Large intestine (tissue), 3 donors: Measurements from ENCODE around the gene ANO2. TPM values are rescaled to one million over a fixed set of nuclear protein-coding genes. Genes with fewer than 3 reads are reported as not detected.
"Not testable (repeated sequence)": the region's sequence is repeated elsewhere in the genome, so short reads cannot be mapped to it uniquely, and the experiment has no call there.

Experiments
- DNase-seq, 2 donors: peaks; one replicate each; pipeline versions ENCODE4 v3.0.0 to v3.0.0-alpha.2; 2013
- H3K27ac ChIP-seq: one replicate; pipeline ENCODE4 v1.5.1; 2013; ENCODE audit warnings: low read length
- H3K27me3 ChIP-seq: 2 replicates; pipeline ENCODE4 v1.6.1; 2013; ENCODE audit warnings: low read length; ENCODE audit not compliant: control insufficient read depth, insufficient read depth
- H3K36me3 ChIP-seq: 2 replicates; pipeline ENCODE4 v1.6.1; 2013; ENCODE audit warnings: low read length; ENCODE audit not compliant: control insufficient read depth, insufficient read depth
- H3K4me1 ChIP-seq: one replicate; pipeline ENCODE4 v1.6.1; 2013; ENCODE audit warnings: low read length; ENCODE audit not compliant: control insufficient read depth, insufficient read depth
- H3K4me3 ChIP-seq: one replicate; pipeline ENCODE4 v1.5.1; 2013; ENCODE audit warnings: low read length
- H3K9me3 ChIP-seq: one replicate; pipeline ENCODE4 v1.6.1; 2013; ENCODE audit warnings: mild to moderate bottlenecking, low read depth, low read length, moderate library complexity; ENCODE audit not compliant: control insufficient read depth
- WGBS: methylation state at CpG from one replicate; pipeline ENCODE4 v1.1.5; 2013; ENCODE audit warnings: low lambda C conversion rate; ENCODE audit not compliant: insufficient coverage; 5-methylcytosine and 5-hydroxymethylcytosine counted together
- polyA plus RNA-seq: library from polyadenylated mRNA; unstranded; fragments of 120-200 nt; gene quantifications from one replicate; pipeline ENCODE4 v1.2.1, GENCODE V29; 2013

ANO2 gene
- polyA plus RNA-seq, 1 donor, result 2.7 TPM

DNA sequence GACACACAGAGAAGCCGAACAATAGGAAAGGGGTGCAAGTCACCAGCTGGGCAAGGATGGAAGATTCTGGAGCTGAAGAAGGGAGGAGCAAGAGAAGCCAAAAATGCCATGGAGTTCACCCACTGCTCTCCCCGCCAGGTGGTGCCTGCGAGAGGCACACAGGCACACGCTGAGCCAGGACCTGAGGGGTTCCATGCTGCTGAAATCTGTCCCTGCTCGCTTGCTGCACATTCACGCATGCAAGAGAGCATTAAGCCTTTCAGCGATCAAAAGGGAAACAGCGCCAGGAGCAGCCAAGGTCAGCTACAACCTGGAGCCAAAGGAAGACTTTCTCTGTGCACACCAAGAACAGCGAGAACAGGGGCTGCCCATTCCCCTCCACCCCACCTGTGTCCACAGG, 104.1 kb downstream of the ANO2 start:
- no CpG with 5 or more reads among the region's 9 CpGs for WGBS
- DNase-seq, result no peak
- H3K36me3 ChIP-seq, result no peaks in the 10 kb centered on the region
- H3K4me3 ChIP-seq, result no peak overlapping the region
- no peaks in the 10 kb centered on the region for H3K4me1 ChIP-seq
- no peak overlapping the region for H3K27ac ChIP-seq
- H3K9me3 ChIP-seq, result no peaks in the 10 kb centered on the region
- H3K27me3 ChIP-seq, result peaks cover 12% of the 10 kb centered on the region

DNA sequence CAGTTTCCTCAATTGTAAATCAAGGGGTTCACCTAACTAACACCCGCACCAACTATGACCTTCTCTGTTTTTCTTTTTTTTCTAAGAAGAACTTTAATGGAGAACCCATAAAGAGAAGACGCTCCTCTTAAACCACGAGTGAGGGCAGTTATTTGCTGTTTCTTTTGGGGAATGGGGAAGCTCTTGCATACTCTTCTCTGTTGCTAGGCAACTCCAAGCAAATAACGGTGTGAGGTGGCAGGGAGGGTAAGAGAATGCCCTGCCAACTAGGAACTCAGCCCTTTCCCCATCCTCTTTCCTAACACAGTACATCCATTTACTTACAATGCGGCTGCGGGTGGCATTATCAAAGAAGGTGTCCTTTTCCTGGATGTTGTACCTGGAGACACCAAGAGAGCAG, 114.9 kb downstream of the ANO2 start:
- 80% methylated on average over 1 of the region's 6 CpGs for WGBS
- peaks cover 3% of the 10 kb centered on the region for H3K9me3 ChIP-seq
- no peak overlapping the region for H3K4me3 ChIP-seq
- H3K27me3 ChIP-seq, result peaks cover 29% of the 10 kb centered on the region
- no peak for DNase-seq
- H3K27ac ChIP-seq, result no peak overlapping the region
- no peaks in the 10 kb centered on the region for H3K4me1 ChIP-seq
- no peaks in the 10 kb centered on the region for H3K36me3 ChIP-seq

DNA sequence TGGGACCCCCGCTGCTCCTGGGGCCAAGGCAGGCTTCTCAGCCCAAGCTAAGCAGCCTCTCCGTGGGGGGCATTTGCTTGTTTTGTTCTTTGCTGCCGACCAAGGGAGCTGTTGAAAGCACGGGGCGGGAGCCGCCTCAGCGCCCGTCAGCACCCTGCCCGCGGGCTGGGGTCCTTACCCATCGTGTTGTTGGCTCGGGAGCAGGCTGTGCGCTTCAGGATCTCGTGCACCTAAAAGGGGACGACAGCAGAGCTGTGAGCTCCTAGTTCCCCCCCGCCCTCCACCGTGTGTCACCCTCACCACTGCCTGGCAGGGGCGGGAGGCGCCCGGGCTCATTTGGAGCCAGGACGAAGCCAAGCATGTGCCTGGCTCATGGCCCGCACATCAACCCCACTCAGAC, 117.5 kb downstream of the ANO2 start:
- no peak overlapping the region for H3K4me3 ChIP-seq
- no peaks in the 10 kb centered on the region for H3K36me3 ChIP-seq
- WGBS, result no CpG with 5 or more reads among the region's 22 CpGs
- H3K4me1 ChIP-seq, result no peaks in the 10 kb centered on the region
- DNase-seq, result no peak
- H3K9me3 ChIP-seq, result peaks cover 3% of the 10 kb centered on the region
- H3K27me3 ChIP-seq, result peaks cover 29% of the 10 kb centered on the region
- H3K27ac ChIP-seq, result no peak overlapping the region

DNA sequence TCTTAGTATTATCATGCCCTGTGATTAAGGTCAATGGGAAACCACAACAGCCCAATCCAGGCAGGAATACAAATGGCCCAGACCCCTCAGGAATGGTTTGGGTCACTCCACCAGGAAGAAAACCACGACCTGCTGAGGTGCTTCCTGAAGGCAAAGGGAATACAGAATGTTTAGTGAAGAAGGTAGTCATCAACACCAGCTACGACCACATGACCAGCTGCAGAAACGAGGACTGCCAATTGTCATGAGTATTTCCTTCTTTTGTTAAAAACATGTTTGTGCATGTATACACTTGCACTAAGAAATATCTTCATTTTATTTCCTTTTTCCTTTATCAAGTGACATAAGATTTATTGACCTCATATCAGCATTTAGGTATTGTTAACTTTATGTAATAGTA, 119.3 kb downstream of the ANO2 start:
- not testable (repeated sequence) for H3K4me3 ChIP-seq, H3K36me3 ChIP-seq, H3K9me3 ChIP-seq, H3K4me1 ChIP-seq, H3K27ac ChIP-seq, DNase-seq
- no CpG with 5 or more reads among the region's 3 CpGs for WGBS
- H3K27me3 ChIP-seq, result peaks cover 24% of the 10 kb centered on the region

DNA sequence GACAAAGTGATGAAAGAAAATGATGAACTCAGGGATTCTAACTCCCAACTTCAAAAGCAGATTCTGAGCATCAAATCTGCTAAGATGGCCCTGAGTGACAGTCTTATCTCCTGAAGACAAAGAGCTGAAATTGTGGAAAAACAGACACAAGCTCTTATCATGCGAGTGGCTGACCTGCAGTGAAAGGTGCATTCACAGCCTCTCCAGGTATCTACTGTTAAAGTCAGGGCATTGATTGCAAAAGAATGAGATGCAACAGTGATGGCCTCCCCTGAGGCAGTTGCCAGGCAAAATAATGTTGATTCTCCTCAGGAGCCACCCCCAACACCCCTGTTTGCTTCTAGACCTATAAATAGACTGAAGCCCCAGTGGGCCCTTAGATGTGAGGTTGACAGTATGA, 126.2 kb downstream of the ANO2 start:
- H3K27me3 ChIP-seq, H3K4me3 ChIP-seq, H3K4me1 ChIP-seq, H3K36me3 ChIP-seq, DNase-seq, H3K27ac ChIP-seq, H3K9me3 ChIP-seq: not testable (repeated sequence)
- WGBS, result no CpG with 5 or more reads among the region's 1 CpG

DNA sequence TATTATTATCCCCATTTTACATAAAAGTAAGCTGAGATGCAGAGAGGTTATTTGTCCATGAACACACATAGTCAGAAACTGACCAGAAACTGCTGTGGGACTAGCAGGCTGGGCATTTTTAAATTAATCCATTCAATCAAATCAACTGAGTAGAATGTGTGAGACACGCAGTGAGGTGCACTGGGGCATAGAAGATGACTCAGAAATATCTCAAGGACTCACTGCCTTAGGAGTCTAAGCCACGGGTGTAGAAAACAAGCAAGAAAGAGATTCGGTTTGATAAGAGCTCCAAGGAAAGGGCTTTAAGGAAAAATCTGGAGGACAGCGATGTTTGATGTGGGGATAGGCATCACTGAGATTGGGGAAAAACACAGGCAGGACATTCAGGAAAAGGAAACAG, 127.8 kb downstream of the ANO2 start:
- H3K4me1 ChIP-seq, result no peaks in the 10 kb centered on the region
- WGBS, result 78% methylated on average over 3 of the region's 4 CpGs
- H3K27me3 ChIP-seq, result no peaks in the 10 kb centered on the region
- no peak for DNase-seq
- H3K4me3 ChIP-seq, result no peak overlapping the region
- H3K27ac ChIP-seq, result no peak overlapping the region
- H3K9me3 ChIP-seq, result no peaks in the 10 kb centered on the region
- no peaks in the 10 kb centered on the region for H3K36me3 ChIP-seq

DNA sequence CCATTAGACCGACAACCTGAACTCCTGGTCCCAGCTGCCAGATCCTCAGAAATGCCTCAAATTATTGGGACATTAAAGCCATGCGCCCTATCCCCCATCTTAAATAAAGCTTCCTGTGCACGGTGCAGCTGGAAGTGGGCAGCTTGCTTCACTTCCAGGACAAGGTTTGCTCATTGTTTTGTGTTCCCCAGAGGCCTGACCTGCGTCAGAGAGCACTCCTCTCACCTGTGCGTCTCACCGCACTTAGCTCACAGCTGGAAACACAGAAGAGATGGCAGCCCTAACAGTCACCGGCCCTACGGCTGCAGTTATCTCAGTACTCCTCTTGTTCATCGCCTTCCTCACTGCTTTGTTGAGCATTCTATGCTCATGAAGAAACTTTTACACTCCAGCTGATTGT, 135.5 kb downstream of the ANO2 start:
- no peak overlapping the region for H3K4me3 ChIP-seq
- H3K4me1 ChIP-seq, result no peaks in the 10 kb centered on the region
- H3K27ac ChIP-seq, result no peak overlapping the region
- DNase-seq, result no peak
- no peaks in the 10 kb centered on the region for H3K36me3 ChIP-seq
- H3K27me3 ChIP-seq, result peaks cover 15% of the 10 kb centered on the region
- no CpG with 5 or more reads among the region's 9 CpGs for WGBS
- peaks cover 4% of the 10 kb centered on the region for H3K9me3 ChIP-seq

DNA sequence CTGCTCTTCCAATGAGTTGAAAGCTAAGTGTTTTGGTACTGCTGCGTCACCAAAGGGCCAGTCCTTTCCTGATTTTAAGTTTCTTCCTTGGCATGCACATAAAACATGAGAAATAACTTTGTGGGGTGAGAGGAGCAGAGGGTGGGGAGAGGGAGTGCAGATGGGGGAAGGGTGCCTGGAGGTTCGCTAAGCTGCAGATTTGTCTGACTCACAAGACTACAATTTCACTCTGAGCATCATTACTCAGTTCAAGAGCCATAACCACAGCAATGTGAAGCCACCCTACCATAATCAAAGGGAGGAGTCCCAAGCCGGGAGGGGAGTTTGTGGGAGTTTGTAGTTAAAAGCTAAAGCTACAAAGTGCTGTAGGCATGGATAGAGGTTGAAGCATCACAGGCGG, 136.1 kb downstream of the ANO2 start:
- Histone ChIP-seq H3K36me3 (no peaks in the 10 kb centered on the region), H3K27ac (no peak overlapping the region), H3K27me3 (peaks cover 15% of the 10 kb centered on the region), H3K9me3 (peaks cover 4% of the 10 kb centered on the region), H3K4me3 (no peak overlapping the region), H3K4me1 (no peaks in the 10 kb centered on the region)
- no peak for DNase-seq
- WGBS, result no CpG with 5 or more reads among the region's 4 CpGs

DNA sequence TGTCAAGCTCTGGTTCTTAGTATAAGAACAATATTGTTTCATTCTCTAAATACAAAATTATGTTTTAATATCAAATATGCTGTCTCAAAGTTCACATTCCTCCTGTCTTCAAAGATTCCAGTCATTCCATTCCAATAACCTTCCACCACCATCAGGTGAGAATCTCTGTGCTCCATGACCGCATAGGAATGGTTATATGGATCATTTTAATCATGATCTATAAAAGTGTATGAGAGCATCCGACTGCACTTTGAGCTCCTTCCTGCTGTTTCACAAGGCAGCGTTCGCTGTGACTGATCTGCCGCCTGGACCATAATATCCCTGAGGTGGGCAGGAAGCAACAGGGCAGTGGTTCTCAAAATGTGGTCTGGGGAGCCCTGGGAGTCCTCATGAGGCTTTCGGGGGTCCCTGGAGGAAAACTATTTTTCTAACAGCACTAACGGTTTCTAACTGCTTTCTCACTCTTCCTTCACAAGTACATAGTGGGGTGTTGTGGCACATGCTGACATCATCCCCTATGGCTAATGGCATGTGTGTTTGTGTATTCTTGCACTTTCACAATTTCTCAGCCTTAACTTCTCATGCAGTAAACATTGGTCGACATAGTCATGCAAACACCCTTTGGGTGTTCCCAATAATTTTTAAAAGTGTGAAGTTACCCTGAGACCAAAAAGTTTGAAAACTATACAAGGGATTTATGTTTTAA, 137.4 kb downstream of the ANO2 start:
- no CpG with 5 or more reads among the region's 8 CpGs for WGBS
- Histone ChIP-seq H3K4me1 (no peaks in the 10 kb centered on the region), H3K27ac (no peak overlapping the region), H3K9me3 (peaks cover 4% of the 10 kb centered on the region), H3K36me3 (no peaks in the 10 kb centered on the region), H3K27me3 (peaks cover 23% of the 10 kb centered on the region), H3K4me3 (no peak overlapping the region)
- no peak for DNase-seq

DNA sequence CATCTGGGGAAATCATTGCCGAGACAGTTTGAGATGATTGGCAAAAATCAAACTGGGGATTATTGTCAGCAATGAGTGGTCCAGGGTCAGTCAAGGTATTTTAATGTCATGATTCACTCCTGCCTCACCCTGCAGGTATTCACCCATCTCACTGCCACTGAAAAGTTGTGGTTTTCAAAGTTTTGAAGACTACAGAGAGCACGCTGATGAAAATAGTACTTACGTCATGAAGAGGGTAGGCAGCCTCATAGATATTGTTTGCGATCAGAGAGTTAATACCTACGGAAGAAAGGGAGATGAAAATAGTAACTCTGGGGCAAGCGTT, 138.0 kb downstream of the ANO2 start:
- Histone ChIP-seq H3K4me3 (no peak overlapping the region), H3K27me3 (peaks cover 26% of the 10 kb centered on the region), H3K27ac (no peak overlapping the region), H3K36me3 (no peaks in the 10 kb centered on the region), H3K4me1 (no peaks in the 10 kb centered on the region), H3K9me3 (peaks cover 3% of the 10 kb centered on the region)
- 100% methylated on average over 1 of the region's 6 CpGs for WGBS
- DNase-seq, result no peak

DNA sequence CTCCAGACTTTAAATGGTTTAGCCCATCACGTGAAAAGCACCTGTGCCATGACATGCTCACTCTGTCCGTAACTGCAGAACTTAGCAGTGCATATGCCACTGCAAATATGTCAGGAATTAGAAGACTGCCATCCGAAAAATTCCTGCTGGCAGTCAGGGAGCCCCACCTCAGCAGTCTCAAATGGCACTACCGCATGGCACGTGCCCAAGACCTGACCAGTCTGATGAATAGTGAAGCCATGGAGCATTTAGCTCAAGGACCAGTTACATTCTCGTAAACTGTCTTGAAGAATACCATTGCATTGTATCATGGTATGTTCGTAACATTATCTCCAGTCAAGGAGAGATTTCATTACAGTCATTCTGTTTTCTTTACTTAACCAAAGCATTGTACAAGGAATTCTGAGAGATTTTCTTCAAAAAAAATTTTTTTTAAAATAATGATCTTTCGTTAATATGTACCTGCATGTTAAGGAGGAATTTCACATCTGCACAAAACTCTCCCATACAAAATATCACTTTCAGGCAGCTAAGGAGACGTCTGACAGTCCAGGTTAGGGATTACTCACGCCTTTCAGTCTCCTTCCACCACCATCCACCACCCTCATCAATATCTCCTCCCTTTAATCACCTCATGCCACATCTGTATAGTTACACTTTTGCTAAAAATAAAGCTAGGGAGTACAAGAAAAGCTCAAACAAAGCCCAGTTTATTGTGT, 138.5 kb downstream of the ANO2 start:
- no peak overlapping the region for H3K4me3 ChIP-seq
- no peaks in the 10 kb centered on the region for H3K9me3 ChIP-seq
- no peak for DNase-seq
- 89% methylated on average over 3 of the region's 10 CpGs for WGBS
- no peak overlapping the region for H3K27ac ChIP-seq
- H3K4me1 ChIP-seq, result no peaks in the 10 kb centered on the region
- peaks cover 26% of the 10 kb centered on the region for H3K27me3 ChIP-seq
- no peaks in the 10 kb centered on the region for H3K36me3 ChIP-seq
